ENCODE data around the gene HMCN2.

HMCN2 gene

GRCh38 chr9:130266236-130267098, 907 bp downstream of the HMCN2 start:
- no peak overlapping the region for H3K4me3 ChIP-seq (ENCODE audit: low read length)
- no peak for TF ChIP-seq CTCF (IDR thresholded peaks at IDR 0.05; ENCODE audit: insufficient read depth, low read depth, low read length, missing control alignments)
- DNase-seq (ENCODE audit: low read depth) = peak; percentile 45

GRCh38 chr9:130267930-130268329, 2.4 kb downstream of the HMCN2 start:
- TF ChIP-seq CTCF (IDR thresholded peaks at IDR 0.05; ENCODE audit: insufficient read depth, low read depth, low read length, missing control alignments) = no peak
- DNase-seq (ENCODE audit: low read depth) = no peak
- H3K4me3 ChIP-seq (ENCODE audit: low read length) = no peak overlapping the region

GRCh38 chr9:130268521-130269211, 3.1 kb downstream of the HMCN2 start:
- no peak for DNase-seq (ENCODE audit: low read depth)
- no peak for TF ChIP-seq CTCF (IDR thresholded peaks at IDR 0.05; ENCODE audit: insufficient read depth, low read depth, low read length, missing control alignments)
- no peak overlapping the region for H3K4me3 ChIP-seq (ENCODE audit: low read length)

- H3K4me3 ChIP-seq (ENCODE audit: low read length) = no peak overlapping the region
- DNase-seq (ENCODE audit: low read depth) = no peak
- no peak for TF ChIP-seq CTCF (IDR thresholded peaks at IDR 0.05; ENCODE audit: insufficient read depth, low read depth, low read length, missing control alignments)
These were observed 5.9 kb downstream of the HMCN2 start for GRCh38 chr9:130271473-130271872.

GRCh38 chr9:130275156-130275555, 9.6 kb downstream of the HMCN2 start:
- TF ChIP-seq CTCF (IDR thresholded peaks at IDR 0.05; ENCODE audit: insufficient read depth, low read depth, low read length, missing control alignments) = no peak
- no peak overlapping the region for H3K4me3 ChIP-seq (ENCODE audit: low read length)
- no peak for DNase-seq (ENCODE audit: low read depth)

GRCh38 chr9:130276121-130276520, 10.6 kb downstream of the HMCN2 start:
- DNase-seq (ENCODE audit: low read depth) = peak; percentile 17
- no peak for TF ChIP-seq CTCF (IDR thresholded peaks at IDR 0.05; ENCODE audit: insufficient read depth, low read depth, low read length, missing control alignments)
- no peak overlapping the region for H3K4me3 ChIP-seq (ENCODE audit: low read length)

All from epithelial cell of esophagus (primary cell).